HepG2 (cell line): Measurements from ENCODE around the gene UPB1. TPM values are rescaled to one million over a fixed set of nuclear protein-coding genes. Genes with fewer than 3 reads are reported as not detected.

Experiments used
- ATAC-seq: fragments of 200-7000 bp; cut with Tn5 transposase; 3 replicates; pipeline ENCODE4 v1.9.1; 2020; ENCODE audit warnings: mild to moderate bottlenecking, moderate library complexity
- BruUV-seq: library from RNA; stranded (reverse); fragments of 400-500 nt; replicated peaks from 2 replicates; lab custom pipeline; 2021; lab: Mats Ljungman, UMichigan
- CTCF ChIA-PET: fragments of 300-600 bp; formaldehyde crosslinking; extraction: SDS; loops from one replicate; lab custom pipeline; 2021; ENCODE audit warnings: low total read pairs, inconsistent platforms, low intra/inter-chr PET ratio; lab: Yijun Ruan, JAX
- POLR2A ChIA-PET: fragments of 350-600 bp; sonication (Branson Sonifier 250); formaldehyde crosslinking; loops from one replicate; lab custom pipeline; 2020; ENCODE audit warnings: antibody characterized with exemption, inconsistent platforms; lab: Yijun Ruan, JAX
- DNase-seq: peaks from one replicate; pipeline ENCODE4 v3.0.0-alpha.2; 2015; ENCODE audit warnings: low spot score
- FAIRE-seq: peaks from 3 replicates; lab custom pipeline; 2011; peaks lifted over from hg19 to GRCh38; lab: Jason Lieb, UNC
- H2AFZ ChIP-seq: one replicate; pipeline ENCODE4 v1.6.1; 2011; ENCODE audit warnings: low read length, inconsistent platforms
- H3K27ac ChIP-seq: fragments of 300-600 bp; 3 replicates; pipeline ENCODE4 v1.8.0; 2011; ENCODE audit warnings: mixed run types, mild to moderate bottlenecking, mixed read lengths, low read length, inconsistent platforms; ENCODE audit not compliant: insufficient read depth; ENCODE audit errors: extremely low read length
- H3K27me3 ChIP-seq, 2 experiments: fragments of 200-600 bp in 1 of 2; 2 replicates in 1 of 2; 3 replicates in 1 of 2; pipeline versions ENCODE4 v1.6.0 to v1.8.0; 2011; ENCODE audit warnings: low read length in 2 of 2, mild to moderate bottlenecking in 2 of 2, moderate library complexity in 2 of 2, inconsistent platforms in 1 of 2; ENCODE audit not compliant: insufficient read depth in 2 of 2, control insufficient read depth in 1 of 2
- H3K36me3 ChIP-seq, 2 experiments: fragments of 200-600 bp in 1 of 2; replicated peaks in 1 of 2; 2 replicates in 1 of 2; 3 replicates in 1 of 2; pipeline versions ENCODE4 v1.5.1 to v1.8.0; 2011; ENCODE audit warnings: low read length in 2 of 2, inconsistent platforms in 1 of 2; ENCODE audit not compliant: insufficient read depth in 2 of 2, control insufficient read depth in 1 of 2
- H3K4me1 ChIP-seq: 2 replicates; pipeline ENCODE4 v1.5.1; 2012; ENCODE audit warnings: low read length, inconsistent platforms; ENCODE audit not compliant: insufficient read depth
- H3K4me2 ChIP-seq: 2 replicates; pipeline ENCODE4 v1.6.0; 2011; ENCODE audit warnings: low read depth, low read length, inconsistent platforms
- H3K4me3 ChIP-seq, 3 experiments: fragments of 200-600 bp in 1 of 3; sonication (generic), shearing (Covaris generic) in 1 of 3; replicated peaks in 1 of 3; 2 replicates each; pipeline ENCODE4 v1.5.1; 2011 to 2016; ENCODE audit warnings: low read length in 3 of 3, inconsistent platforms in 2 of 3, low read depth in 2 of 3, mild to moderate bottlenecking in 2 of 3, control low read depth in 1 of 3, mixed read lengths in 1 of 3; ENCODE audit not compliant: insufficient read depth in 1 of 3
- H3K79me2 ChIP-seq: one replicate; pipeline ENCODE4 v1.6.1; 2011; ENCODE audit warnings: low read length, inconsistent platforms; ENCODE audit not compliant: insufficient read depth
- H3K9ac ChIP-seq: 2 replicates; pipeline ENCODE4 v1.6.0; 2011; ENCODE audit warnings: mild to moderate bottlenecking, low read depth, low read length, inconsistent platforms; ENCODE audit not compliant: insufficient read depth
- H3K9me3 ChIP-seq: 2 replicates; pipeline ENCODE4 v1.5.1; 2012; ENCODE audit warnings: mild to moderate bottlenecking, low read length
- H4K20me1 ChIP-seq: 2 replicates; pipeline ENCODE4 v1.6.0; 2011; ENCODE audit warnings: inconsistent platforms, mild to moderate bottlenecking, low read length, moderate library complexity; ENCODE audit not compliant: insufficient read depth
- ARID5B ChIP-seq: IDR thresholded peaks from 2 replicates; pipeline ENCODE4 v1.4.0; 2020; ENCODE audit warnings: mild to moderate bottlenecking, missing genetic modification reagents
- CBX1 ChIP-seq: IDR thresholded peaks from one replicate; pipeline ENCODE4 v1.6.1; 2016; ENCODE audit warnings: antibody characterized with exemption, low read depth
- HNF1B ChIP-seq: sonication (generic); formaldehyde crosslinking; IDR thresholded peaks from 2 replicates; pipeline ENCODE4 v1.5.1; 2020; ENCODE audit warnings: mild to moderate bottlenecking, moderate library complexity, missing genetic modification reagents
- MEIS1 ChIP-seq: sonication (generic); formaldehyde crosslinking; IDR thresholded peaks from 2 replicates; pipeline ENCODE4 v1.9.0; 2021; ENCODE audit warnings: mild to moderate bottlenecking, missing genetic modification reagents, moderate library complexity, borderline replicate concordance
- PRDM10 ChIP-seq: sonication (generic); formaldehyde crosslinking; IDR thresholded peaks from 2 replicates; pipeline ENCODE4 v1.4.0; 2020; ENCODE audit warnings: low read depth, missing genetic modification reagents
- RAD51 ChIP-seq: fragments of 450-650 bp; IDR thresholded peaks from 2 replicates; pipeline ENCODE4 v1.6.1; 2016; ENCODE audit warnings: borderline replicate concordance
- RBM22 ChIP-seq: fragments of 200-400 bp; formaldehyde crosslinking; optimal IDR thresholded peaks from 2 replicates; pipeline ENCODE3; 2017; ENCODE audit warnings: mild to moderate bottlenecking, low read length, moderate library complexity
- TARDBP ChIP-seq: sonication (generic); formaldehyde crosslinking; IDR thresholded peaks from 2 replicates; pipeline ENCODE4 v1.8.0; 2022; ENCODE audit warnings: mild to moderate bottlenecking, missing genetic modification reagents
- ZNF331 ChIP-seq: sonication (generic); formaldehyde crosslinking; IDR thresholded peaks from 2 replicates; pipeline ENCODE4 v1.4.0; 2020; ENCODE audit warnings: missing genetic modification reagents
- ZNF530 ChIP-seq: sonication (generic); formaldehyde crosslinking; IDR thresholded peaks from 2 replicates; pipeline ENCODE4 v1.5.0; 2020; ENCODE audit warnings: low read depth, mild to moderate bottlenecking, missing genetic modification reagents
- ZNF605 ChIP-seq: sonication (generic); formaldehyde crosslinking; IDR thresholded peaks from 2 replicates; pipeline ENCODE4 v1.8.0; 2022; ENCODE audit warnings: mild to moderate bottlenecking, missing genetic modification reagents
- ZNF710 ChIP-seq: sonication (generic); formaldehyde crosslinking; IDR thresholded peaks from 2 replicates; pipeline ENCODE4 v1.5.0; 2020; ENCODE audit warnings: mild to moderate bottlenecking, missing genetic modification reagents, borderline replicate concordance
- WGBS: methylation state at CpG from one replicate; pipeline ENCODE4 v1.1.6; 2017; ENCODE audit warnings: low lambda C conversion rate; 5-methylcytosine and 5-hydroxymethylcytosine counted together
- in situ Hi-C: cut with HindIII; loops from 2 replicates; pipeline ENCODE4 v1.10.0; 2017; ENCODE audit warnings: low pct_unique_long_range_greater_than_20kb; ENCODE audit not compliant: extremely low pct_ligation_motif_present
- intact Hi-C: fragments of 100-400 bp; cut with micrococcal nuclease; formaldehyde crosslinking; loops from one replicate; pipeline ENCODE4 v1.10.0; 2022; ENCODE audit not compliant: unreplicated experiment
- polyA plus RNA-seq, 8 experiments: library from polyadenylated mRNA; depleted of rRNA in 3 of 8; stranded (reverse) in 7 of 8; unstranded in 1 of 8; fragments of >200 nt; fragmentation: Illumina TruSeq in 4 of 8; extraction: Trizol in 4 of 8; gene quantifications; 2 replicates each; pipeline versions ENCODE4 v1.2.1 to v1.2.3, GENCODE V29; 2011 to 2016; ENCODE audit warnings: low read depth in 4 of 8, missing spikeins in 1 of 8, mixed read lengths in 1 of 8; ENCODE audit not compliant: insufficient read depth in 1 of 8
- total RNA-seq, 5 experiments: library from RNA; depleted of rRNA; stranded (reverse); fragments of >200 nt; fragmentation: Illumina TruSeq; extraction: Trizol; gene quantifications; 2 replicates each; pipeline ENCODE4 v1.2.3, GENCODE V29; 2016; ENCODE audit warnings: low read depth in 1 of 5

The UPB1 gene
- total and polyA plus RNA-seq, 2 of the 13 experiments (the other 11 are each of a cell fraction or from before 2014, with no cell fraction given): 0.38 to 1.2 TPM

- 84% methylated on average over 7 of the region's 7 CpGs for WGBS
- ChIA-PET CTCF (no interaction called here), POLR2A (interaction anchor here (1.1 to 7.9 kb wide), 7 partner anchors 8 to 60 kb away, joined by 3 to 75 read pairs (median 11); partner anchors contain the start of genes GUCD1, LRRC75B and SNRPD3)
- TF ChIP-seq ZNF710 (CRISPR knock-in tag) (no peak), ZNF530 (CRISPR knock-in tag) (no peak), ZNF331 (CRISPR knock-in tag) (no peak), RBM22 (peak; percentile 36), HNF1B (CRISPR knock-in tag) (no peak), PRDM10 (CRISPR knock-in tag) (no peak), RAD51 (no peak), ZNF605 (CRISPR knock-in tag) (no peak), MEIS1 (CRISPR knock-in tag) (no peak), ARID5B (CRISPR knock-in tag) (no peak), TARDBP (CRISPR knock-in tag) (0 out of 2 replicates have a peak, but pooled peaks have one; percentile 25), CBX1 (no peak)
- no peak for DNase-seq
- Histone ChIP-seq H3K27me3 (no peaks in the 10 kb centered on the region), H4K20me1 (0 out of 2 replicates have a peak, but pooled peaks cover 3% of the 10 kb centered on the region), H3K79me2 (peaks cover 19% of the 10 kb centered on the region), H3K4me1 (peaks cover 64% of the 10 kb centered on the region), H2AFZ (no peak overlapping the region), H3K27ac (peak overlapping the region; percentile 78), H3K36me3 (peaks cover 36 to 64% of the 10 kb centered on the region in 2 experiments), H3K9me3 (no peaks in the 10 kb centered on the region), H3K4me3 (no peak overlapping the region), H3K4me2 (no peak overlapping the region; the same call in 1 of the 2 replicates), H3K9ac (peak overlapping the region; percentile 18; the same call in 1 of the 2 replicates)
- no TSS peak for BruUV-seq
- in situ Hi-C loops (no loop called here), intact Hi-C loops (no loop called here)
- ATAC-seq: peak; percentile 21; the same call in 2 of the 3 replicates
- no peak for FAIRE-seq
Measured at GRCh38 chr22:24571266-24571665, 76.1 kb downstream of the UPB1 start.
